H1 (cell line): ENCODE measurements around the gene ZMYND12. TPM values are rescaled to one million over a fixed set of nuclear protein-coding genes. Genes with fewer than 3 reads are reported as not detected.
A peak's percentile ranks its signal among the peaks of the same experiment; 100 is the strongest.

Experiments used
- CTCF ChIA-PET: fragments of 300-600 bp; sonication (Branson Sonifier 250); formaldehyde crosslinking; loops from one replicate; lab custom pipeline; 2021; ENCODE audit not compliant: partially characterized antibody; lab: Charles Lee
- POLR2A ChIA-PET: fragments of 300-600 bp; sonication (Branson Sonifier 250); formaldehyde crosslinking; loops from one replicate; lab custom pipeline; 2021; ENCODE audit warnings: inconsistent platforms; ENCODE audit not compliant: partially characterized antibody; lab: Charles Lee
- DNase-seq, 2 experiments: peaks; one replicate each; pipeline versions ENCODE4 v3.0.0 to v3.0.0-alpha.2; 2010 to 2022; ENCODE audit warnings: low spot score in 2 of 2, low read depth in 1 of 2, mixed read lengths in 1 of 2
- FAIRE-seq: peaks from 2 replicates; lab custom pipeline; 2011; peaks lifted over from hg19 to GRCh38; lab: Jason Lieb, UNC
- H2AFZ ChIP-seq: 2 replicates; pipeline ENCODE4 v1.8.1; 2012; ENCODE audit warnings: low read length, inconsistent platforms
- H2AK5ac ChIP-seq: 2 replicates; pipeline ENCODE4 v1.6.1; 2013; ENCODE audit warnings: low read depth, low read length
- H2BK120ac ChIP-seq: replicated peaks from 2 replicates; pipeline ENCODE3; 2013; ENCODE audit warnings: low read depth, low read length, inconsistent platforms
- H2BK12ac ChIP-seq: 2 replicates; pipeline ENCODE4 v1.6.1; 2013; ENCODE audit warnings: low read depth, low read length
- H2BK15ac ChIP-seq: 2 replicates; pipeline ENCODE4 v1.6.1; 2013; ENCODE audit warnings: low read length
- H2BK20ac ChIP-seq: 2 replicates; pipeline ENCODE4 v1.6.1; 2013; ENCODE audit warnings: low read length
- H2BK5ac ChIP-seq: 2 replicates; pipeline ENCODE4 v1.6.1; 2013; ENCODE audit warnings: low read depth, low read length
- H3K14ac ChIP-seq: 2 replicates; pipeline ENCODE4 v1.6.1; 2013; ENCODE audit warnings: inconsistent platforms; ENCODE audit not compliant: insufficient read length
- H3K18ac ChIP-seq: 2 replicates; pipeline ENCODE4 v1.6.1; 2013; ENCODE audit warnings: low read length; ENCODE audit errors: extremely low read depth
- H3K23ac ChIP-seq: 2 replicates; pipeline ENCODE4 v1.6.1; 2013; ENCODE audit warnings: inconsistent platforms; ENCODE audit not compliant: insufficient read length
- H3K23me2 ChIP-seq: 2 replicates; pipeline ENCODE4 v1.6.1; 2013; ENCODE audit warnings: low read depth, low read length
- H3K27ac ChIP-seq: 2 replicates; pipeline ENCODE4 v1.6.1; 2011; ENCODE audit warnings: low read depth, low read length, inconsistent platforms
- H3K27me3 ChIP-seq, 4 experiments: replicated peaks in 1 of 4; 1 replicate in 1 of 4; 2 replicates in 3 of 4; pipeline versions ENCODE4 v1.6.1 to v1.8.1; 2011 to 2013; ENCODE audit warnings: low read length in 3 of 4, mild to moderate bottlenecking in 3 of 4, inconsistent platforms in 2 of 4, mixed read lengths in 2 of 4, moderate library complexity in 1 of 4; ENCODE audit not compliant: control insufficient read depth in 3 of 4, insufficient read depth in 3 of 4; ENCODE audit errors: extremely low read depth in 1 of 4
- H3K36me3 ChIP-seq, 4 experiments: 2 replicates each; pipeline versions ENCODE4 v1.6.1 to v1.8.1; 2011 to 2013; ENCODE audit warnings: mild to moderate bottlenecking in 4 of 4, low read length in 3 of 4, moderate library complexity in 2 of 4, control low read depth in 1 of 4, inconsistent platforms in 1 of 4; ENCODE audit not compliant: insufficient read depth in 4 of 4, control insufficient read depth in 2 of 4
- H3K4ac ChIP-seq: replicated peaks from 2 replicates; pipeline ENCODE3; 2013; ENCODE audit warnings: low read length, low read depth, mixed read lengths, inconsistent platforms; ENCODE audit not compliant: insufficient read length
- H3K4me1 ChIP-seq, 4 experiments: replicated peaks in 1 of 4; 1 replicate in 1 of 4; 2 replicates in 3 of 4; pipeline versions ENCODE4 v1.6.1 to v1.8.1; 2011 to 2013; ENCODE audit warnings: low read length in 3 of 4, inconsistent platforms in 2 of 4, mixed read lengths in 1 of 4; ENCODE audit not compliant: insufficient read depth in 4 of 4, control insufficient read depth in 3 of 4
- H3K4me2 ChIP-seq, 2 experiments: 2 replicates each; pipeline versions ENCODE4 v1.6.1 to v1.8.1; 2011 to 2013; ENCODE audit warnings: low read depth in 2 of 2, low read length in 2 of 2, control low read depth in 1 of 2, inconsistent platforms in 1 of 2, mild to moderate bottlenecking in 1 of 2; ENCODE audit not compliant: insufficient read depth in 1 of 2
- H3K4me3 ChIP-seq, 4 experiments: fragments of 200-600, 300-600 bp in 1 of 4; sonication (generic), shearing (Covaris generic), sonication (Bioruptor Twin) in 1 of 4; 2 replicates each; pipeline versions ENCODE4 v1.5.1 to v1.8.1; 2011 to 2016; ENCODE audit warnings: low read length in 4 of 4, low read depth in 3 of 4, control low read depth in 2 of 4, inconsistent platforms in 2 of 4, mild to moderate bottlenecking in 2 of 4, mixed read lengths in 1 of 4, moderate library complexity in 1 of 4; ENCODE audit not compliant: insufficient read depth in 2 of 4; ENCODE audit errors: extremely low read depth in 1 of 4
- H3K56ac ChIP-seq: replicated peaks from 2 replicates; pipeline ENCODE3; 2013; ENCODE audit warnings: low read depth, mild to moderate bottlenecking, mixed read lengths, low read length, inconsistent platforms; ENCODE audit not compliant: insufficient read length
- H3K79me1 ChIP-seq: 2 replicates; pipeline ENCODE4 v1.6.1; 2013; ENCODE audit warnings: low read depth, low read length, control low read depth
- H3K79me2 ChIP-seq, 2 experiments: 2 replicates each; pipeline versions ENCODE4 v1.6.1 to v1.8.1; 2012 to 2013; ENCODE audit warnings: low read length in 2 of 2, mild to moderate bottlenecking in 2 of 2, inconsistent platforms in 1 of 2; ENCODE audit not compliant: insufficient read depth in 2 of 2, control insufficient read depth in 1 of 2
- H3K9ac ChIP-seq, 4 experiments: replicated peaks in 1 of 4; 1 replicate in 1 of 4; 2 replicates in 3 of 4; pipeline versions ENCODE4 v1.6.1 to v1.8.1; 2011 to 2013; ENCODE audit warnings: low read depth in 3 of 4, low read length in 3 of 4, control low read depth in 2 of 4, mild to moderate bottlenecking in 2 of 4, moderate library complexity in 2 of 4, inconsistent platforms in 1 of 4; ENCODE audit errors: extremely low read depth in 1 of 4
- H3K9me3 ChIP-seq, 2 experiments: 2 replicates each; pipeline versions ENCODE4 v1.6.1 to v1.8.1; 2012 to 2013; ENCODE audit warnings: mild to moderate bottlenecking in 2 of 2, moderate library complexity in 2 of 2, control low read depth in 1 of 2, inconsistent platforms in 1 of 2, low read depth in 1 of 2, low read length in 1 of 2, mixed read lengths in 1 of 2; ENCODE audit not compliant: insufficient read depth in 2 of 2
- H4K20me1 ChIP-seq, 2 experiments: replicated peaks in 1 of 2; 2 replicates each; pipeline versions ENCODE3 to v1.8.1; 2011 to 2013; ENCODE audit warnings: inconsistent platforms in 2 of 2, low read length in 2 of 2, mild to moderate bottlenecking in 1 of 2; ENCODE audit not compliant: insufficient read depth in 2 of 2, control insufficient read depth in 1 of 2
- H4K5ac ChIP-seq: 2 replicates; pipeline ENCODE4 v1.6.1; 2013; ENCODE audit warnings: low read length, low read depth, mixed read lengths, inconsistent platforms; ENCODE audit not compliant: insufficient read length
- H4K8ac ChIP-seq: 2 replicates; pipeline ENCODE4 v1.8.0; 2013; ENCODE audit warnings: mild to moderate bottlenecking, moderate library complexity, low read length, inconsistent platforms; ENCODE audit not compliant: insufficient read depth; ENCODE audit errors: extremely low read depth
- H4K91ac ChIP-seq: replicated peaks from 2 replicates; pipeline ENCODE3; 2013; ENCODE audit warnings: low read length, mixed read lengths, inconsistent platforms; ENCODE audit not compliant: insufficient read length
- GTF2F1 ChIP-seq: IDR thresholded peaks from 2 replicates; pipeline ENCODE4 v1.6.1; 2012; ENCODE audit warnings: low read depth, low read length, improper control_type of control experiment, borderline replicate concordance
- POLR2AphosphoS5 ChIP-seq: IDR thresholded peaks from 2 replicates; pipeline ENCODE4 v1.6.1; 2011; ENCODE audit warnings: low read depth, low read length
- SRF ChIP-seq: IDR thresholded peaks from 2 replicates; pipeline ENCODE4 v1.6.1; 2011; ENCODE audit warnings: mild to moderate bottlenecking, low read depth, low read length, moderate library complexity
- WGBS, 2 experiments: shearing (Covaris generic) in 1 of 2; methylation state at CpG; one replicate each; pipeline versions ENCODE4 v1.1.6 to v1.1.7; 2013 to 2015; ENCODE audit warnings: low lambda C conversion rate in 2 of 2, mixed read lengths in 2 of 2, inconsistent platforms in 1 of 2, low coverage in 1 of 2, missing lambda C conversion rate in 1 of 2; ENCODE audit not compliant: insufficient replicate concordance in 2 of 2, insufficient coverage in 1 of 2, insufficient read length in 1 of 2; ENCODE audit errors: extremely low coverage in 1 of 2, missing lambda C conversion rate in 1 of 2; 5-methylcytosine and 5-hydroxymethylcytosine counted together
- polyA plus RNA-seq, 7 experiments: library from polyadenylated mRNA; depleted of rRNA in 3 of 7; stranded (reverse) in 5 of 7; unstranded in 2 of 7; fragments of >200 nt in 5 of 7; fragments of 200-250 nt in 2 of 7; gene quantifications; 1 replicate in 5 of 7; 2 replicates in 1 of 7; 4 replicates in 1 of 7; pipeline versions ENCODE4 v1.2.1 to v1.2.3, GENCODE V29; 2011 to 2013; ENCODE audit warnings: missing spikeins in 2 of 7, mixed read lengths in 2 of 7
- total RNA-seq: library from RNA; stranded (reverse); fragmentation: NEBNext Ultra II Directional; extraction: Animal tissue kit (Norgen Biotek cat#: 25700); gene quantifications from 2 replicates; pipeline ENCODE4 v1.2.1, GENCODE V29; 2021

The ZMYND12 gene
- total and polyA plus RNA-seq, 2 of the 8 experiments (the other 6 are each of a cell fraction or from before 2014, with no cell fraction given) = 0.62 TPM; not detected in 1

DNA sequence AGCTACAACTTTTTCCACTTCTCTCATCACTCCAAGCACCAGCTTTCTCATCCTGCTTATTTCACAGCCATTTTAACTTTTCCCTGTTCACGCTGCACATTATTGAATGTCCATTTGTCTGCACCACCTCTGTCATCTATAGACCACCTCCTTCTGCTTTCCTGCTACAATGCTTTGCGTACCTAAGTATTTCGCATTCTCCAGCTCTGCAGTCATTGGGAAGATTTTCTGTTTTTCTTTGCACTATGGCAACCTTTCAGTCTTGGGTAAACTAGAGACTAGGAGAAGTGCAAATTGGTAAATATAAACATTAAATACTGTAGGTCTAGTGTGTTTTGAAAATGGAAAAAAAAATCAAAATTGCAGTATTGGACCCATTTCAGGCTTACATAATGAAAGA is 8.1 kb upstream of the ZMYND12 start:
- H3K23ac ChIP-seq = peak overlapping the region; percentile 28
- no peak for FAIRE-seq
- peaks cover 0 to 9% (median 3%) of the 10 kb centered on the region in 4 experiments; a peak in 2 of 8 replicates for H3K36me3 ChIP-seq
- 77% methylated on average over 3 of the region's 3 CpGs; no CpG with 5 or more reads in 1 of the 2 experiments for WGBS, 2 experiments
- H3K9me3 ChIP-seq = no peaks in the 10 kb centered on the region
- H4K91ac ChIP-seq = no peak overlapping the region
- no peak overlapping the region for H3K4ac ChIP-seq
- no peak overlapping the region for H2AK5ac ChIP-seq
- no peak overlapping the region for H3K27ac ChIP-seq
- peaks cover 8% of the 10 kb centered on the region for H3K23me2 ChIP-seq
- no peak overlapping the region for H2BK20ac ChIP-seq
- no peak overlapping the region for H2BK12ac ChIP-seq
- no peak overlapping the region for H4K5ac ChIP-seq
- no peaks in the 10 kb centered on the region for H4K20me1 ChIP-seq
- H2BK15ac ChIP-seq = no peak overlapping the region
- H3K27me3 ChIP-seq = no peaks in the 10 kb centered on the region
- H2BK120ac ChIP-seq = no peak overlapping the region
- no peaks in the 10 kb centered on the region for H3K79me1 ChIP-seq
- peak overlapping the region; percentile 58 for H2AFZ ChIP-seq
- H3K4me3 ChIP-seq = peak overlapping the region; percentile 59 to 73 (median 68); a peak in 7 of 8 replicates
- no peak overlapping the region for H2BK5ac ChIP-seq
- no peak for DNase-seq
- no peak overlapping the region for H3K14ac ChIP-seq
- H3K9ac ChIP-seq = peak overlapping the region in 1 of 4 experiments; percentile 65; a peak in 2 of 7 replicates
- no peaks in the 10 kb centered on the region for H3K79me2 ChIP-seq
- H3K4me1 ChIP-seq = peaks cover 0 to 3% (median 0%) of the 10 kb centered on the region in 4 experiments; a peak in 2 of 7 replicates
- no peak overlapping the region for H4K8ac ChIP-seq
- no peak for TF ChIP-seq SRF
- no peak for TF ChIP-seq GTF2F1
- no peak for TF ChIP-seq POLR2AphosphoS5
- TF ChIP-seq, all 59 proteins: peak for 0
- ChIA-PET CTCF (interaction anchor here (1.1 to 1.3 kb wide), 3 partner anchors 16 to 293 kb away, joined by 3 to 4 read pairs (median 4); no protein-coding TSS in a partner anchor), POLR2A (interaction anchor here (0.8 to 1.3 kb wide), 2 partner anchors 10 to 183 kb away, joined by 3 read pairs; no protein-coding TSS in a partner anchor)
- Histone ChIP-seq H3K4me2 (peak overlapping the region; percentile 68 to 89), H3K18ac (no peak overlapping the region), H3K56ac (no peak overlapping the region)
